Activated effector memory CD4-positive, alpha-beta T cell treated with anti-CD3 and anti-CD28 coated beads, Interleukin-2, amount 50 U/mL, for 16 hours (primary cell): ENCODE data around the gene ARPC4.

Experiments used
- DNase-seq: peaks from one replicate; pipeline ENCODE4 v3.0.0-alpha.2; 2020

ARPC4 gene

GRCh38 chr3:9792405-9793160, at the start of gene ARPC4, which contains the start of gene TADA3:
Gene ARPC4, plus strand, starts transcription at chr3:9793082. Its CDS starts 40 bp downstream, at chr3:9793122.
Gene TADA3, minus strand, starts transcription at chr3:9792473. Its CDS starts 1,007 bp downstream, at chr3:9791466.
- peak; percentile 96 for DNase-seq

- no peak for DNase-seq
These were observed 49.3 kb upstream of the ARPC4 start for GRCh38 chr3:9743548-9743947.

- DNase-seq = no peak
These were observed 48.7 kb upstream of the ARPC4 start for GRCh38 chr3:9744162-9744561.

- no peak for DNase-seq
These were observed 47.4 kb upstream of the ARPC4 start for GRCh38 chr3:9745521-9745920.

GRCh38 chr3:9746330-9746729, 46.6 kb upstream of the ARPC4 start:
- no peak for DNase-seq

- no peak for DNase-seq
These were observed 45.6 kb upstream of the ARPC4 start for GRCh38 chr3:9747267-9747666.

- DNase-seq = no peak
These were observed 44.9 kb upstream of the ARPC4 start for GRCh38 chr3:9748031-9748430.

- DNase-seq = no peak
These were observed 43.6 kb upstream of the ARPC4 start for GRCh38 chr3:9749296-9749644.

- peak; percentile 98 for DNase-seq
These were observed 43.0 kb upstream of the ARPC4 start, which contains the start of gene OGG1 for GRCh38 chr3:9749645-9750555. Gene OGG1, plus strand, starts transcription at chr3:9749952. Its CDS starts 335 bp downstream, at chr3:9750287.

- no peak for DNase-seq
These were observed 42.1 kb upstream of the ARPC4 start for GRCh38 chr3:9750556-9751411.

- DNase-seq = no peak
These were observed 38.2 kb upstream of the ARPC4 start for GRCh38 chr3:9754678-9755077.

GRCh38 chr3:9757427-9757826, 35.5 kb upstream of the ARPC4 start:
- DNase-seq = no peak

GRCh38 chr3:9760779-9761505, 31.9 kb upstream of the ARPC4 start:
- DNase-seq = no peak

GRCh38 chr3:9761919-9762318, 31.0 kb upstream of the ARPC4 start:
- DNase-seq = no peak

GRCh38 chr3:9762871-9763270, 30.0 kb upstream of the ARPC4 start:
- DNase-seq = no peak

GRCh38 chr3:9765865-9766264, 27.0 kb upstream of the ARPC4 start:
- no peak for DNase-seq

GRCh38 chr3:9767418-9767817, 25.5 kb upstream of the ARPC4 start:
- no peak for DNase-seq

GRCh38 chr3:9768141-9768775, 24.6 kb upstream of the ARPC4 start:
- no peak for DNase-seq

- DNase-seq = no peak
These were observed 23.9 kb upstream of the ARPC4 start for GRCh38 chr3:9769012-9769411.

GRCh38 chr3:9769426-9770275, 23.2 kb upstream of the ARPC4 start, which contains the start of gene CAMK1:
Gene CAMK1, minus strand, starts transcription at chr3:9769947. Its CDS starts 2,198 bp downstream, at chr3:9767749.
- peak; percentile 87 for DNase-seq
